A172 (cell line): ENCODE data around the gene RYR3. TPM values are rescaled to one million over a fixed set of nuclear protein-coding genes. Genes with fewer than 3 reads are reported as not detected.

Experiments used
- DNase-seq: peaks from one replicate; pipeline ENCODE4 v3.0.0-alpha.2; 2015; ENCODE audit warnings: low spot score
- total RNA-seq: library from RNA; depleted of rRNA; stranded (reverse); fragments of >200 nt; shearing (Covaris generic); gene quantifications from 2 replicates; pipeline ENCODE4 v1.2.3, GENCODE V29; 2014

RYR3 gene
- total RNA-seq, 1 experiment from 2014 or later: not detected

- DNase-seq: no peak
Observed at GRCh38 chr15:33506781-33507296, 196.1 kb downstream of the RYR3 start.

- no peak for DNase-seq
Observed at GRCh38 chr15:33508703-33509102, 197.9 kb downstream of the RYR3 start.

- no peak for DNase-seq
Observed at GRCh38 chr15:33515121-33515520, 204.4 kb downstream of the RYR3 start.

- DNase-seq: no peak
Observed at GRCh38 chr15:33516563-33516962, 205.8 kb downstream of the RYR3 start.

GRCh38 chr15:33517944-33518343 lies 207.2 kb downstream of the RYR3 start:
- no peak for DNase-seq

GRCh38 chr15:33518421-33518820 lies 207.7 kb downstream of the RYR3 start:
- DNase-seq: no peak

GRCh38 chr15:33524274-33524673 lies 213.5 kb downstream of the RYR3 start:
- no peak for DNase-seq

- DNase-seq: no peak
Observed at GRCh38 chr15:33526532-33526931, 215.8 kb downstream of the RYR3 start.

GRCh38 chr15:33533197-33533596 lies 222.4 kb downstream of the RYR3 start:
- no peak for DNase-seq

GRCh38 chr15:33534642-33535041 lies 223.9 kb downstream of the RYR3 start:
- no peak for DNase-seq

GRCh38 chr15:33535135-33535534 lies 224.4 kb downstream of the RYR3 start:
- no peak for DNase-seq

GRCh38 chr15:33539825-33540573 lies 229.2 kb downstream of the RYR3 start:
- no peak for DNase-seq

GRCh38 chr15:33543957-33544356 lies 233.2 kb downstream of the RYR3 start:
- DNase-seq: no peak

GRCh38 chr15:33545866-33546265 lies 235.1 kb downstream of the RYR3 start:
- no peak for DNase-seq

GRCh38 chr15:33547876-33548275 lies 237.1 kb downstream of the RYR3 start:
- DNase-seq: peak; percentile 21

- DNase-seq: no peak
Observed at GRCh38 chr15:33551860-33552259, 241.1 kb downstream of the RYR3 start.

- DNase-seq: no peak
Observed at GRCh38 chr15:33553157-33553556, 242.4 kb downstream of the RYR3 start.

GRCh38 chr15:33559207-33559890 lies 248.6 kb downstream of the RYR3 start:
- no peak for DNase-seq

- no peak for DNase-seq
Observed at GRCh38 chr15:33561407-33561806, 250.6 kb downstream of the RYR3 start.

- DNase-seq: no peak
Observed at GRCh38 chr15:33561967-33562366, 251.2 kb downstream of the RYR3 start.

GRCh38 chr15:33565094-33565493 lies 254.3 kb downstream of the RYR3 start:
- no peak for DNase-seq

GRCh38 chr15:33567652-33568051 lies 256.9 kb downstream of the RYR3 start:
- no peak for DNase-seq

GRCh38 chr15:33569036-33569435 lies 258.3 kb downstream of the RYR3 start:
- no peak for DNase-seq
